IMR-90 (cell line): ENCODE measurements around the gene HLA-DQA1. TPM values are rescaled to one million over a fixed set of nuclear protein-coding genes. Genes with fewer than 3 reads are reported as not detected.

Experiments used
- ATAC-seq: fragments of 200-7000 bp; cut with Tn5 transposase; 2 replicates; pipeline ENCODE4 v1.9.1; 2020; ENCODE audit warnings: low read depth, mild to moderate bottlenecking, moderate library complexity
- BruUV-seq: library from RNA; stranded (reverse); fragments of 400-500 nt; replicated peaks from 2 replicates; lab custom pipeline; 2021; lab: Mats Ljungman, UMichigan
- CTCF ChIA-PET: fragments of 300-600 bp; formaldehyde crosslinking; extraction: SDS; loops from one replicate; lab custom pipeline; 2021; ENCODE audit warnings: antibody characterized with exemption; lab: Yijun Ruan, JAX
- POLR2A ChIA-PET: fragments of 300-600 bp; sonication (Branson Sonifier 250); formaldehyde crosslinking; loops from one replicate; lab custom pipeline; 2022; ENCODE audit warnings: antibody characterized with exemption; ENCODE audit not compliant: unreplicated experiment; lab: Charles Lee
- DNase-seq: peaks from one replicate; pipeline ENCODE4 v3.0.0; 2013
- H2AFZ ChIP-seq: replicated peaks from 2 replicates; pipeline ENCODE3; 2013; ENCODE audit warnings: low read length, mild to moderate bottlenecking; ENCODE audit not compliant: poor library complexity
- H2AK5ac ChIP-seq: 2 replicates; pipeline ENCODE4 v1.6.1; 2013; ENCODE audit warnings: low read depth, low read length, inconsistent platforms
- H2AK9ac ChIP-seq: replicated peaks from 2 replicates; pipeline ENCODE3; 2013; ENCODE audit warnings: mild to moderate bottlenecking, low read depth, low read length, moderate library complexity; ENCODE audit not compliant: poor library complexity
- H2BK120ac ChIP-seq: 2 replicates; pipeline ENCODE4 v1.6.1; 2013; ENCODE audit warnings: low read depth, low read length, inconsistent platforms
- H2BK15ac ChIP-seq: 3 replicates; pipeline ENCODE4 v1.6.1; 2013; ENCODE audit warnings: low read depth, low read length, inconsistent platforms
- H2BK20ac ChIP-seq: 2 replicates; pipeline ENCODE4 v1.6.1; 2013; ENCODE audit warnings: low read depth, mild to moderate bottlenecking, inconsistent platforms, low read length, moderate library complexity
- H2BK5ac ChIP-seq: 2 replicates; pipeline ENCODE4 v1.6.1; 2013; ENCODE audit warnings: mild to moderate bottlenecking, low read depth, low read length, inconsistent platforms; ENCODE audit not compliant: poor library complexity, severe bottlenecking
- H3K14ac ChIP-seq: replicated peaks from 2 replicates; pipeline ENCODE4 v1.6.1; 2013; ENCODE audit warnings: low read depth, low read length, inconsistent platforms
- H3K18ac ChIP-seq: 2 replicates; pipeline ENCODE4 v1.6.1; 2013; ENCODE audit warnings: low read depth, low read length, control low read depth
- H3K23ac ChIP-seq: 2 replicates; pipeline ENCODE4 v1.6.1; 2013; ENCODE audit warnings: low read depth, low read length, inconsistent platforms
- H3K27ac ChIP-seq: 2 replicates; pipeline ENCODE4 v1.5.1; 2013; ENCODE audit warnings: mild to moderate bottlenecking, control low read depth, low read length; ENCODE audit not compliant: insufficient read depth
- H3K27me3 ChIP-seq: 2 replicates; pipeline ENCODE4 v1.6.1; 2013; ENCODE audit warnings: low read length; ENCODE audit not compliant: control insufficient read depth, insufficient read depth
- H3K36me3 ChIP-seq: 2 replicates; pipeline ENCODE4 v1.6.1; 2013; ENCODE audit warnings: low read length, mixed read lengths; ENCODE audit not compliant: control insufficient read depth, insufficient read depth
- H3K4ac ChIP-seq: 2 replicates; pipeline ENCODE4 v1.6.1; 2013; ENCODE audit warnings: low read depth, low read length, inconsistent platforms
- H3K4me1 ChIP-seq: 2 replicates; pipeline ENCODE4 v1.6.1; 2013; ENCODE audit warnings: low read length, mixed read lengths; ENCODE audit not compliant: control insufficient read depth, insufficient read depth
- H3K4me2 ChIP-seq: 2 replicates; pipeline ENCODE4 v1.6.1; 2013; ENCODE audit warnings: low read depth, mild to moderate bottlenecking, control low read depth, low read length, moderate library complexity
- H3K4me3 ChIP-seq: 2 replicates; pipeline ENCODE4 v1.5.1; 2013; ENCODE audit warnings: low read depth, mild to moderate bottlenecking, control low read depth, low read length, moderate library complexity; ENCODE audit not compliant: insufficient read depth
- H3K56ac ChIP-seq: 2 replicates; pipeline ENCODE4 v1.6.1; 2013; ENCODE audit warnings: low read length, inconsistent platforms; ENCODE audit not compliant: insufficient read depth; ENCODE audit errors: extremely low read depth
- H3K79me1 ChIP-seq, 2 experiments: 2 replicates each; pipeline ENCODE4 v1.6.1; 2013; ENCODE audit warnings: low read length in 2 of 2, inconsistent platforms in 1 of 2, low read depth in 1 of 2
- H3K9ac ChIP-seq: 2 replicates; pipeline ENCODE4 v1.6.1; 2013; ENCODE audit warnings: low read depth, low read length, control low read depth
- H3K9me1 ChIP-seq: 2 replicates; pipeline ENCODE4 v1.6.1; 2013; ENCODE audit warnings: low read length, inconsistent platforms; ENCODE audit not compliant: insufficient read depth
- H3K9me3 ChIP-seq: 2 replicates; pipeline ENCODE4 v1.6.1; 2013; ENCODE audit warnings: low read length; ENCODE audit not compliant: control insufficient read depth, insufficient read depth
- H4K20me1 ChIP-seq: 2 replicates; pipeline ENCODE4 v1.6.1; 2013; ENCODE audit warnings: low read length, inconsistent platforms; ENCODE audit not compliant: insufficient read depth
- H4K5ac ChIP-seq: 2 replicates; pipeline ENCODE4 v1.6.1; 2013; ENCODE audit warnings: mild to moderate bottlenecking, low read depth, low read length, control low read depth
- H4K8ac ChIP-seq, 2 experiments: 2 replicates each; pipeline ENCODE4 v1.6.1; 2013; ENCODE audit warnings: low read depth in 2 of 2, low read length in 2 of 2, control low read depth in 1 of 2, inconsistent platforms in 1 of 2
- H4K91ac ChIP-seq: 2 replicates; pipeline ENCODE4 v1.6.1; 2013; ENCODE audit warnings: low read depth, low read length, inconsistent platforms; ENCODE audit not compliant: insufficient read depth
- CHD1 ChIP-seq: IDR thresholded peaks from 2 replicates; pipeline ENCODE4 v1.6.1; 2012; ENCODE audit warnings: low read depth, low read length, improper control_type of control experiment
- FOS ChIP-seq: fragments of 150-350 bp; IDR thresholded peaks from 2 replicates; pipeline ENCODE4 v1.6.1; 2016; ENCODE audit warnings: low read depth, low read length
- NFE2L2 ChIP-seq: fragments of 150-350 bp; IDR thresholded peaks from 2 replicates; pipeline ENCODE4 v1.6.1; 2016; ENCODE audit warnings: low read depth, mild to moderate bottlenecking, low read length
- POLR2A ChIP-seq: IDR thresholded peaks from 2 replicates; pipeline ENCODE4 v1.6.1; 2012; ENCODE audit warnings: mild to moderate bottlenecking, low read depth, low read length
- RCOR1 ChIP-seq: IDR thresholded peaks from 2 replicates; pipeline ENCODE4 v1.6.1; 2012; ENCODE audit warnings: mild to moderate bottlenecking, low read length, improper control_type of control experiment; ENCODE audit not compliant: insufficient replicate concordance
- RFX5 ChIP-seq: IDR thresholded peaks from 2 replicates; pipeline ENCODE4 v1.8.0; 2012; ENCODE audit warnings: low read depth, mild to moderate bottlenecking, low read length, moderate library complexity
- SMC3 ChIP-seq: fragments of 150-350 bp; IDR thresholded peaks from 2 replicates; pipeline ENCODE4 v1.6.1; 2016; ENCODE audit warnings: low read depth, mild to moderate bottlenecking, antibody characterized with exemption, low read length, moderate library complexity
- WGBS, 2 experiments: methylation state at CpG; one replicate each; pipeline versions ENCODE4 v1.1.5 to v1.1.7; 2013; ENCODE audit warnings: missing lambda C conversion rate in 2 of 2; ENCODE audit not compliant: insufficient read length in 1 of 2; ENCODE audit errors: extremely low coverage in 2 of 2; 5-methylcytosine and 5-hydroxymethylcytosine counted together
- dilution Hi-C: fragments of 300-500 bp; cut with HindIII; formaldehyde crosslinking; loops from one replicate; pipeline ENCODE4 v1.14.3; 2018; ENCODE audit warnings: low sequenced_read_pairs; ENCODE audit not compliant: unreplicated experiment
- in situ Hi-C: fragments of 300-500 bp; cut with MboI; formaldehyde crosslinking; loops from 3 replicates; pipeline ENCODE4 v1.14.3; 2019; ENCODE audit warnings: low sequenced_read_pairs, inconsistent platforms, mixed read lengths
- intact Hi-C: fragments of 100-400 bp; cut with micrococcal nuclease; formaldehyde crosslinking; loops from 2 replicates; pipeline ENCODE4 v1.10.0; 2022
- polyA plus RNA-seq, 3 experiments: library from polyadenylated mRNA; depleted of rRNA; stranded (reverse); fragments of >200 nt; gene quantifications; 2 replicates each; pipeline ENCODE4 v1.2.3, GENCODE V29; 2012; ENCODE audit warnings: low replicate concordance in 1 of 3
- total RNA-seq: library from RNA; depleted of rRNA; stranded (reverse); fragments of >200 nt; gene quantifications from 2 replicates; pipeline ENCODE4 v1.2.3, GENCODE V29; 2012
- TF ChIP-seq, protein P1 (sequence below): fragments of 150-350 bp; IDR thresholded peaks from 2 replicates; pipeline ENCODE4 v1.6.1; 2017; ENCODE audit warnings: mild to moderate bottlenecking, antibody characterized with exemption, low read length, low read depth
- TF ChIP-seq, protein P2 (sequence below): conservative IDR thresholded peaks from 2 replicates; pipeline ENCODE4 v1.5.1; 2012; ENCODE audit warnings: mild to moderate bottlenecking, low read depth, low read length, improper control_type of control experiment

The HLA-DQA1 gene
- total and polyA plus RNA-seq, 2 of the 4 experiments (the other 2 are of a cell fraction), result not detected

GRCh38 chr6:32621372-32621771 lies 15.8 kb upstream of the HLA-DQA1 start:
- ATAC-seq (no peak), DNase-seq (no peak)
- Histone ChIP-seq H3K36me3 (no peaks in the 10 kb centered on the region), H4K8ac (no peak overlapping the region), H3K18ac (no peak overlapping the region), H3K9ac (no peak overlapping the region), H3K27me3 (no peaks in the 10 kb centered on the region), H2BK20ac (no peak overlapping the region), H3K23ac (no peak overlapping the region), H2BK120ac (no peak overlapping the region), H3K79me1 (no peaks in the 10 kb centered on the region), H3K4ac (no peak overlapping the region), H3K9me3 (no peaks in the 10 kb centered on the region), H2BK5ac (no peak overlapping the region), H3K9me1 (no peaks in the 10 kb centered on the region), H3K27ac (no peak overlapping the region), H4K91ac (no peak overlapping the region), H4K20me1 (no peaks in the 10 kb centered on the region), H2BK15ac (no peak overlapping the region), H3K4me1 (no peaks in the 10 kb centered on the region), H2AK5ac (no peak overlapping the region), H3K4me2 (no peak overlapping the region), H2AK9ac (no peak overlapping the region), H3K56ac (no peak overlapping the region), H4K5ac (no peak overlapping the region), H3K4me3 (no peak overlapping the region), H3K14ac (no peak overlapping the region), H2AFZ (no peak overlapping the region)
- TF ChIP-seq, protein P1, sequence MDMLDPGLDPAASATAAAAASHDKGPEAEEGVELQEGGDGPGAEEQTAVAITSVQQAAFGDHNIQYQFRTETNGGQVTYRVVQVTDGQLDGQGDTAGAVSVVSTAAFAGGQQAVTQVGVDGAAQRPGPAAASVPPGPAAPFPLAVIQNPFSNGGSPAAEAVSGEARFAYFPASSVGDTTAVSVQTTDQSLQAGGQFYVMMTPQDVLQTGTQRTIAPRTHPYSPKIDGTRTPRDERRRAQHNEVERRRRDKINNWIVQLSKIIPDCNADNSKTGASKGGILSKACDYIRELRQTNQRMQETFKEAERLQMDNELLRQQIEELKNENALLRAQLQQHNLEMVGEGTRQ, result no peak
- TF ChIP-seq SMC3 (no peak), RFX5 (no peak), RCOR1 (no peak), POLR2A (no peak), NFE2L2 (no peak), CHD1 (no peak), FOS (no peak)
- TF ChIP-seq, protein P2, sequence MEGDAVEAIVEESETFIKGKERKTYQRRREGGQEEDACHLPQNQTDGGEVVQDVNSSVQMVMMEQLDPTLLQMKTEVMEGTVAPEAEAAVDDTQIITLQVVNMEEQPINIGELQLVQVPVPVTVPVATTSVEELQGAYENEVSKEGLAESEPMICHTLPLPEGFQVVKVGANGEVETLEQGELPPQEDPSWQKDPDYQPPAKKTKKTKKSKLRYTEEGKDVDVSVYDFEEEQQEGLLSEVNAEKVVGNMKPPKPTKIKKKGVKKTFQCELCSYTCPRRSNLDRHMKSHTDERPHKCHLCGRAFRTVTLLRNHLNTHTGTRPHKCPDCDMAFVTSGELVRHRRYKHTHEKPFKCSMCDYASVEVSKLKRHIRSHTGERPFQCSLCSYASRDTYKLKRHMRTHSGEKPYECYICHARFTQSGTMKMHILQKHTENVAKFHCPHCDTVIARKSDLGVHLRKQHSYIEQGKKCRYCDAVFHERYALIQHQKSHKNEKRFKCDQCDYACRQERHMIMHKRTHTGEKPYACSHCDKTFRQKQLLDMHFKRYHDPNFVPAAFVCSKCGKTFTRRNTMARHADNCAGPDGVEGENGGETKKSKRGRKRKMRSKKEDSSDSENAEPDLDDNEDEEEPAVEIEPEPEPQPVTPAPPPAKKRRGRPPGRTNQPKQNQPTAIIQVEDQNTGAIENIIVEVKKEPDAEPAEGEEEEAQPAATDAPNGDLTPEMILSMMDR, result no peak
- WGBS, 2 experiments, result no CpG with 5 or more reads among the region's 3 CpGs
- in situ Hi-C loops, result no loop called here
- ChIA-PET CTCF (no interaction called here), POLR2A (no interaction called here)
- BruUV-seq, result no TSS peak
- intact Hi-C loops, result no loop called here
- dilution Hi-C loops, result no loop called here
